Measurements from ENCODE around the gene DNAH9. TPM values are rescaled to one million over a fixed set of nuclear protein-coding genes. Genes with fewer than 3 reads are reported as not detected.

Gene DNAH9
- total and polyA plus RNA-seq, 12 donors: 0.06 to 0.10 TPM; not detected in 10

- ATAC-seq (no peak), DNase-seq (no peak)
- Histone ChIP-seq H3K4me3 (no peak overlapping the region), H3K27me3 (no peaks in the 10 kb centered on the region), H3K4me1 (peaks cover 0 to 8% (median 5%) of the 10 kb centered on the region in 9 donors), H3K27ac (no peak overlapping the region), H3K36me3 (peaks cover 0 to 12% (median 0%) of the 10 kb centered on the region in 9 donors), H3K9me3 (peaks cover 0 to 36% (median 12%) of the 10 kb centered on the region in 11 donors)
- no peak for TF ChIP-seq CTCF (IDR thresholded peaks at IDR 0.05)
- 67 to 70% methylated on average over 7 of the region's 7 CpGs for WGBS, 2 donors
- intact Hi-C loops (cut with DNase I): no loop called here
Observed at GRCh38 chr17:11950771-11951519, 352.7 kb downstream of the DNAH9 start.

GRCh38 chr17:11952610-11953009 lies 354.3 kb downstream of the DNAH9 start:
- no peak for TF ChIP-seq CTCF (IDR thresholded peaks at IDR 0.05)
- no peak for DNase-seq
- no peaks in the 10 kb centered on the region for H3K27me3 ChIP-seq
- no peak for ATAC-seq
- WGBS, 2 donors: 99 to 100% methylated on average over 3 of the region's 3 CpGs
- no peak overlapping the region for H3K27ac ChIP-seq
- peaks cover 0 to 8% (median 5%) of the 10 kb centered on the region in 9 donors for H3K4me1 ChIP-seq
- peaks cover 0 to 17% (median 0%) of the 10 kb centered on the region in 9 donors for H3K36me3 ChIP-seq
- intact Hi-C loops (cut with DNase I): no loop called here
- H3K4me3 ChIP-seq: no peak overlapping the region
- H3K9me3 ChIP-seq: peaks cover 0 to 38% (median 12%) of the 10 kb centered on the region in 11 donors

GRCh38 chr17:11953924-11954323 lies 355.7 kb downstream of the DNAH9 start:
- Histone ChIP-seq H3K9me3 (peaks cover 0 to 38% (median 12%) of the 10 kb centered on the region in 11 donors), H3K36me3 (peaks cover 0 to 27% (median 0%) of the 10 kb centered on the region in 9 donors), H3K4me1 (peaks cover 0 to 2% (median 0%) of the 10 kb centered on the region in 9 donors), H3K27me3 (no peaks in the 10 kb centered on the region), H3K4me3 (no peak overlapping the region), H3K27ac (no peak overlapping the region)
- no peak for TF ChIP-seq CTCF (IDR thresholded peaks at IDR 0.05)
- intact Hi-C loops (cut with DNase I): no loop called here
- DNase-seq (no peak), ATAC-seq (no peak)
- 97 to 100% methylated on average over 1 of the region's 1 CpG for WGBS, 2 donors

- ATAC-seq (no peak), DNase-seq (no peak)
- no peak overlapping the region for H3K27ac ChIP-seq
- peaks cover 0 to 38% (median 12%) of the 10 kb centered on the region in 11 donors for H3K9me3 ChIP-seq
- intact Hi-C loops (cut with DNase I): no loop called here
- H3K4me1 ChIP-seq: no peaks in the 10 kb centered on the region
- no peaks in the 10 kb centered on the region for H3K27me3 ChIP-seq
- H3K36me3 ChIP-seq: peaks cover 0 to 27% (median 0%) of the 10 kb centered on the region in 9 donors
- no peak overlapping the region for H3K4me3 ChIP-seq
- no peak for TF ChIP-seq CTCF (IDR thresholded peaks at IDR 0.05)
Observed at GRCh38 chr17:11954936-11955335, 356.7 kb downstream of the DNAH9 start.
